ENCODE measurements around the gene SCD. TPM values are rescaled to one million over a fixed set of nuclear protein-coding genes. Genes with fewer than 3 reads are reported as not detected.

Gene SCD
- total and polyA plus RNA-seq, 9 of the 15 experiments (the other 6 are each of a cell fraction or from before 2014, with no cell fraction given), result 114 to 486 (median 188) TPM

DNA sequence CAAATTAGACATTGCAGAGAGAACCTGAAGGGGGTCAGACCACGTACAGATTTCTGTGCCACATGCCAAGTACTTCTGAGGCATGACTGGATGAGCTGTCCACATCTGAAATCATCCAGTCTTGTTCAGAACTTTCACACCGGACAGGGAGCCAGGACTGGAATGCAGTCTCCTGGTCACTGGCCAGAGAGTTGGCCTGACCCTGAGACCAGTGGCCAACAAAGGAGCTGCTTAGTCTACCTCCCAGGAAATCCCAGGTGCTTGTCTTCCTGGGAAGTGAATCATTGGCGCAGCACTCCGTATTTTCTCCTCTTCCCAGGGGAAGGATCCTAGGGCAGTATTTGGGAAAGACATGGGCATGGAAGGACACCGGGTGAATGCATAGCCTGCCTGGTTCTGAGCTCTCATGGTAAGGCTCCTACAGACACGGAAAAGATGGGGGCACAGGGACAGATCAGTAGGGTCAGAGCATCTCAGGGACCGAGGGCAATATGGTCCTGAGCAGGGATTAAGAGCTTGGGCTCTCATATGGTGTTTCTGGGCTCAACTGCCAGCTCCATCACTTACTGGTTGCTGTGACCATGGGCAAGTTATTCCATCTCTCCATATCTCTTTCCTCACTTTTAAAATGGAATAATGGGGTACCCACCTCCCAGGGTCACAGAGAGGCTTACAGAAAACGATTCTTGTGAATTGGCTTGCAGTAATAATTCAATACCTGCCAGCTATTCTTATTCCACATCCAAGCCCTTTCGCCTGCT lies 1.3 kb upstream of the SCD start:
- 20% methylated on average over 6 of the region's 9 CpGs for WGBS (ENCODE audit: insufficient coverage, low coverage, missing lambda C conversion rate)

More for the DNA sequence above, 1.3 kb upstream of the SCD start:
- peaks cover 55% of the 10 kb centered on the region for H3K79me2 ChIP-seq (ENCODE audit: control insufficient read depth, insufficient read depth, low read length)
- H3K27ac ChIP-seq (ENCODE audit: extremely low read depth, low read depth, low read length), result peak overlapping the region; percentile 80; the same call in 2 of the 3 replicates
- in situ Hi-C loops (cut with MboI), result loop anchor here (25.0 kb wide), 1 partner anchor 542 kb away; no protein-coding TSS in a partner anchor
- no peak for ATAC-seq
- peak; percentile 26 for FAIRE-seq
- H3K9me3 ChIP-seq (replicated peaks; ENCODE audit: control insufficient read depth, insufficient read depth, low read depth, low read length), result no peaks in the 10 kb centered on the region
- no peak overlapping the region for H2AFZ ChIP-seq (ENCODE audit: low read depth, low read length)
- no peak for DNase-seq (ENCODE audit: extremely low read depth in 1 of 4, low spot score in 3 of 4)
- no peak for TF ChIP-seq SMC3 (conservative IDR thresholded peaks at IDR 0.05; ENCODE audit: insufficient read depth, low read depth, low read length)
- peak; percentile 39; the same call in 1 of the 2 replicates for TF ChIP-seq EHMT2 (IDR thresholded peaks at IDR 0.05)
- TF ChIP-seq, protein P1, sequence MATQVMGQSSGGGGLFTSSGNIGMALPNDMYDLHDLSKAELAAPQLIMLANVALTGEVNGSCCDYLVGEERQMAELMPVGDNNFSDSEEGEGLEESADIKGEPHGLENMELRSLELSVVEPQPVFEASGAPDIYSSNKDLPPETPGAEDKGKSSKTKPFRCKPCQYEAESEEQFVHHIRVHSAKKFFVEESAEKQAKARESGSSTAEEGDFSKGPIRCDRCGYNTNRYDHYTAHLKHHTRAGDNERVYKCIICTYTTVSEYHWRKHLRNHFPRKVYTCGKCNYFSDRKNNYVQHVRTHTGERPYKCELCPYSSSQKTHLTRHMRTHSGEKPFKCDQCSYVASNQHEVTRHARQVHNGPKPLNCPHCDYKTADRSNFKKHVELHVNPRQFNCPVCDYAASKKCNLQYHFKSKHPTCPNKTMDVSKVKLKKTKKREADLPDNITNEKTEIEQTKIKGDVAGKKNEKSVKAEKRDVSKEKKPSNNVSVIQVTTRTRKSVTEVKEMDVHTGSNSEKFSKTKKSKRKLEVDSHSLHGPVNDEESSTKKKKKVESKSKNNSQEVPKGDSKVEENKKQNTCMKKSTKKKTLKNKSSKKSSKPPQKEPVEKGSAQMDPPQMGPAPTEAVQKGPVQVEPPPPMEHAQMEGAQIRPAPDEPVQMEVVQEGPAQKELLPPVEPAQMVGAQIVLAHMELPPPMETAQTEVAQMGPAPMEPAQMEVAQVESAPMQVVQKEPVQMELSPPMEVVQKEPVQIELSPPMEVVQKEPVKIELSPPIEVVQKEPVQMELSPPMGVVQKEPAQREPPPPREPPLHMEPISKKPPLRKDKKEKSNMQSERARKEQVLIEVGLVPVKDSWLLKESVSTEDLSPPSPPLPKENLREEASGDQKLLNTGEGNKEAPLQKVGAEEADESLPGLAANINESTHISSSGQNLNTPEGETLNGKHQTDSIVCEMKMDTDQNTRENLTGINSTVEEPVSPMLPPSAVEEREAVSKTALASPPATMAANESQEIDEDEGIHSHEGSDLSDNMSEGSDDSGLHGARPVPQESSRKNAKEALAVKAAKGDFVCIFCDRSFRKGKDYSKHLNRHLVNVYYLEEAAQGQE (IDR thresholded peaks at IDR 0.05; ENCODE audit: borderline replicate concordance), result peak; percentile 82
- TF ChIP-seq, protein P1 (CRISPR knock-in tag; IDR thresholded peaks at IDR 0.05; ENCODE audit: low read depth), result no peak
- TF ChIP-seq, protein P2, sequence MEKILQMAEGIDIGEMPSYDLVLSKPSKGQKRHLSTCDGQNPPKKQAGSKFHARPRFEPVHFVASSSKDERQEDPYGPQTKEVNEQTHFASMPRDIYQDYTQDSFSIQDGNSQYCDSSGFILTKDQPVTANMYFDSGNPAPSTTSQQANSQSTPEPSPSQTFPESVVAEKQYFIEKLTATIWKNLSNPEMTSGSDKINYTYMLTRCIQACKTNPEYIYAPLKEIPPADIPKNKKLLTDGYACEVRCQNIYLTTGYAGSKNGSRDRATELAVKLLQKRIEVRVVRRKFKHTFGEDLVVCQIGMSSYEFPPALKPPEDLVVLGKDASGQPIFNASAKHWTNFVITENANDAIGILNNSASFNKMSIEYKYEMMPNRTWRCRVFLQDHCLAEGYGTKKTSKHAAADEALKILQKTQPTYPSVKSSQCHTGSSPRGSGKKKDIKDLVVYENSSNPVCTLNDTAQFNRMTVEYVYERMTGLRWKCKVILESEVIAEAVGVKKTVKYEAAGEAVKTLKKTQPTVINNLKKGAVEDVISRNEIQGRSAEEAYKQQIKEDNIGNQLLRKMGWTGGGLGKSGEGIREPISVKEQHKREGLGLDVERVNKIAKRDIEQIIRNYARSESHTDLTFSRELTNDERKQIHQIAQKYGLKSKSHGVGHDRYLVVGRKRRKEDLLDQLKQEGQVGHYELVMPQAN (IDR thresholded peaks at IDR 0.05; ENCODE audit: borderline replicate concordance), result no peak; the same call in 1 of the 2 replicates
- intact Hi-C loops (cut with micrococcal nuclease), result loop anchor here (10.0 kb wide), 1 partner anchor 529 kb away; no protein-coding TSS in a partner anchor
- H3K4me3 ChIP-seq, result peak overlapping the region; percentile 93
- H3K9ac ChIP-seq (ENCODE audit: insufficient read depth in 1 of 2, low read depth in 2 of 2, low read length in 2 of 2), result peak overlapping the region; percentile 84 to 97; a peak in 3 of 4 replicates
- no peaks in the 10 kb centered on the region for H3K27me3 ChIP-seq (ENCODE audit: control insufficient read depth in 2 of 2, insufficient read depth in 2 of 2, low read length in 2 of 2)
- POLR2A ChIA-PET, result interaction anchor here (0.6 to 4.2 kb wide), 11 partner anchors 9 to 218 kb away, joined by 3 to 19 read pairs (median 5); no protein-coding TSS in a partner anchor
- CTCF ChIA-PET (ENCODE audit: low intra/inter-chr PET ratio), result no interaction called here
- H3K9me1 ChIP-seq (ENCODE audit: control insufficient read depth, insufficient read depth, low read length), result no peaks in the 10 kb centered on the region
- BruUV-seq (replicated peaks), result TSS peak; percentile 84
- peaks cover 32% of the 10 kb centered on the region for H3K36me3 ChIP-seq (ENCODE audit: control insufficient read depth, insufficient read depth, low read length)
- H3K4me1 ChIP-seq (replicated peaks in 1 of 2; ENCODE audit: control insufficient read depth in 2 of 2, insufficient read depth in 2 of 2, low read length in 2 of 2), result peaks cover 19 to 28% of the 10 kb centered on the region in 2 experiments; a peak in 4 of 5 replicates
- H4K20me1 ChIP-seq (replicated peaks; ENCODE audit: control insufficient read depth, insufficient read depth, low read length), result peaks cover 25% of the 10 kb centered on the region
- peak overlapping the region; percentile 96 for H3K4me2 ChIP-seq (ENCODE audit: insufficient read depth, low read length)
